Measurements from ENCODE around the gene WDR64.

The WDR64 gene

GRCh38 chr1:241652012-241652411 is at the start of gene WDR64:
Gene WDR64 (plus strand): TSS chr1:241652281. CDS start chr1:241652485, 204 bp downstream.
- no peak within 1 kb of the TSS for H3K9ac ChIP-seq (ENCODE audit: low read length in 2 of 2)
- H3K4me3 ChIP-seq (ENCODE audit: low read length in 2 of 2), result no peak within 1 kb of the TSS
- no peaks in the 10 kb centered on the region for H3K36me3 ChIP-seq (ENCODE audit: control insufficient read depth in 2 of 2, insufficient read depth in 2 of 2, low read length in 2 of 2)
- H3K9me3 ChIP-seq (ENCODE audit: control insufficient read depth in 2 of 2, low read length in 2 of 2), result no peaks in the 10 kb centered on the region
- no peak within 1 kb of the TSS for H3K27ac ChIP-seq (ENCODE audit: low read length)
- no peaks in the 10 kb centered on the region for H3K4me1 ChIP-seq (ENCODE audit: control insufficient read depth, insufficient read depth, low read length)
- peaks cover 0 to 2% of the 10 kb centered on the region in 2 donors for H3K27me3 ChIP-seq (ENCODE audit: control insufficient read depth in 1 of 2, insufficient read depth in 2 of 2, low read length in 2 of 2)

DNA sequence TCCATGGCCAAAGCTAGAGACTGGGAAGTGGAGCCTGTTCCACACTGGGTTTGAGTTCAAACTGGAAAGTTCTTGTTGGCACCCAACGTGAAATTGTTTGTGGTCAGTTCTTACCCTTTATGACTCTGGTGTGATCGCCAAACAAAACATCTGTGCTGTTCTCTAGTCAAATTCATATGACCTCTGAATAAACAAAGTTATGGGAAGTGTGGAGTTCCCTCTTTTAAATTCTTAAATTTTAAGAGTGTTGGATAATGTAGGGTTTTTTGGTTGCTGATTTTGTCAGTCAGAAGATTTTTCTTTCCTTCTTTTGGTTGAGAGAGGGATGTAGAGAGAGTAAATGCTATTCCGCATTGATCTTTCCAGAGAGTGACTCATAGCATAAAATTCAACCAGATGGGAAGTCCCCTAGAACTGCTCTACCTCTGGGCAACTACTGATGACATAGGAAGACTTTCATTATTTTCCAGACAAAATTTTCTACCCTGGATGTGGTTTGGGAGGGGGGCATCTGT is 48.3 kb upstream of the WDR64 start:
- no peak overlapping the region for H3K27ac ChIP-seq (ENCODE audit: low read length)
- H3K36me3 ChIP-seq (ENCODE audit: control insufficient read depth in 2 of 2, insufficient read depth in 2 of 2, low read length in 2 of 2), result no peaks in the 10 kb centered on the region

DNA sequence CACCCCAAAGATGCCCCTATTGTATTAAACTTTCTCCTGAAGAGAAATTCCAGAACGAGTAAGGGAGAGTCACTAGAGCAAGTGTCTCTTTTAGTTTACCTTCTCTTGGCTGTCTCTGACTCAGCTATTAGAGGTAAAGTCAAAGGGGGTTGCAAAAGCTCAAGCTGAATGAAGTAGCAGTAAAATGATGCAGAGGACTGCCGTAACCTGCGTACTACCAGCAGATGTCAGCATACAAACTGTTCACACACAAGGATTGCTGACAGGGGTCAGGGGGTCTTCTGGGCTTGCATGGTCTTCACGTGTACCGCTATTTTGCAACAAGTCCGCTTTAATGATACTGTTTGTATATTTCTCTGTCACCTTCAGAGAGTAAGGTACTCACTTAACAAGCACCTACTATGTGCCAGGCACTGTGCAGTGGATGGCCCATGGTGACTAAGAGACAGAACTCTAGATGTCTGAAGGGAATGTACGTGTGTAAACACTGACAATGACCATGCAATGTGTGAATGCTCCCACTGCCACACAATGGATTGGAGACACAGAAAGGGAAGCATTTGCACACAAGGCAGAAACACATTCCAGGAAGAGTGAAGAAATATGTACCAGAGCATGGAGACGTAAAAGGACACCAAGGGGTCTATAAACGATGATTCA is 46.8 kb upstream of the WDR64 start:
- Histone ChIP-seq H3K27me3 (ENCODE audit: control insufficient read depth in 1 of 2, insufficient read depth in 2 of 2, low read length in 2 of 2) (no peaks in the 10 kb centered on the region), H3K9me3 (ENCODE audit: control insufficient read depth in 2 of 2, low read length in 2 of 2) (no peaks in the 10 kb centered on the region), H3K9ac (ENCODE audit: low read length in 2 of 2) (no peak overlapping the region), H3K4me1 (ENCODE audit: control insufficient read depth, insufficient read depth, low read length) (no peaks in the 10 kb centered on the region), H3K4me3 (ENCODE audit: low read length in 2 of 2) (no peak overlapping the region), H3K36me3 (ENCODE audit: control insufficient read depth in 2 of 2, insufficient read depth in 2 of 2, low read length in 2 of 2) (no peaks in the 10 kb centered on the region), H3K27ac (ENCODE audit: low read length) (no peak overlapping the region)

More for the DNA sequence above, 48.3 kb upstream of the WDR64 start:
- Histone ChIP-seq H3K4me1 (ENCODE audit: control insufficient read depth, insufficient read depth, low read length) (no peaks in the 10 kb centered on the region), H3K9ac (ENCODE audit: low read length in 2 of 2) (no peak overlapping the region), H3K4me3 (ENCODE audit: low read length in 2 of 2) (no peak overlapping the region), H3K27me3 (ENCODE audit: control insufficient read depth in 1 of 2, insufficient read depth in 2 of 2, low read length in 2 of 2) (no peaks in the 10 kb centered on the region), H3K9me3 (ENCODE audit: control insufficient read depth in 2 of 2, low read length in 2 of 2) (no peaks in the 10 kb centered on the region)

DNA sequence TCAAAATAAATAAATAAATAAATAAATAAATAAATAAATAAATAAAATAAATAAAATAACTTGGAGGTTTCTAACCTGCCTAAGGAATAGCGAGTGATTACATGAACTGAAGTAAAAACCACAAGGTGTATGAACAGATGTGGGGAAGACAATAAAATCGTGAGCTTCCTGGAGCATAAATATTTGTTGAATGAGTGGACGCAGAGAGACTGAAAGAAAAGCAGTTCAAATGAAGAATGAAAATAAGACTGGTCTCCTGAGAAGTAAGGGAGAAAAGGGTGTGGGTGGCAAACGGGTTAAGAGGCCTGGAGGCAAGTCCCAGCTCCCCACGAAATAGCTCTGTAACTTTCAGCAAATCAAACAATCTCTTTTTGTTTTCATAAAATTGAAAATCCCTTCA is 45.5 kb upstream of the WDR64 start:
- Histone ChIP-seq H3K4me3 (ENCODE audit: low read length in 2 of 2) (no peak overlapping the region), H3K27me3 (ENCODE audit: control insufficient read depth in 1 of 2, insufficient read depth in 2 of 2, low read length in 2 of 2) (no peaks in the 10 kb centered on the region), H3K27ac (ENCODE audit: low read length) (no peak overlapping the region)

GRCh38 chr1:241607497-241607896 is 44.6 kb upstream of the WDR64 start:
- H3K9ac ChIP-seq (ENCODE audit: low read length in 2 of 2), result no peak overlapping the region
- no peaks in the 10 kb centered on the region for H3K4me1 ChIP-seq (ENCODE audit: control insufficient read depth, insufficient read depth, low read length)
- no peak overlapping the region for H3K27ac ChIP-seq (ENCODE audit: low read length)
- H3K27me3 ChIP-seq (ENCODE audit: control insufficient read depth in 1 of 2, insufficient read depth in 2 of 2, low read length in 2 of 2), result no peaks in the 10 kb centered on the region
- no peaks in the 10 kb centered on the region for H3K9me3 ChIP-seq (ENCODE audit: control insufficient read depth in 2 of 2, low read length in 2 of 2)
- no peaks in the 10 kb centered on the region for H3K36me3 ChIP-seq (ENCODE audit: control insufficient read depth in 2 of 2, insufficient read depth in 2 of 2, low read length in 2 of 2)
- H3K4me3 ChIP-seq (ENCODE audit: low read length in 2 of 2), result no peak overlapping the region

More for the DNA sequence above, 45.5 kb upstream of the WDR64 start:
- no peak overlapping the region for H3K9ac ChIP-seq (ENCODE audit: low read length in 2 of 2)
- H3K36me3 ChIP-seq (ENCODE audit: control insufficient read depth in 2 of 2, insufficient read depth in 2 of 2, low read length in 2 of 2), result no peaks in the 10 kb centered on the region
- H3K9me3 ChIP-seq (ENCODE audit: control insufficient read depth in 2 of 2, low read length in 2 of 2), result no peaks in the 10 kb centered on the region
- no peaks in the 10 kb centered on the region for H3K4me1 ChIP-seq (ENCODE audit: control insufficient read depth, insufficient read depth, low read length)

DNA sequence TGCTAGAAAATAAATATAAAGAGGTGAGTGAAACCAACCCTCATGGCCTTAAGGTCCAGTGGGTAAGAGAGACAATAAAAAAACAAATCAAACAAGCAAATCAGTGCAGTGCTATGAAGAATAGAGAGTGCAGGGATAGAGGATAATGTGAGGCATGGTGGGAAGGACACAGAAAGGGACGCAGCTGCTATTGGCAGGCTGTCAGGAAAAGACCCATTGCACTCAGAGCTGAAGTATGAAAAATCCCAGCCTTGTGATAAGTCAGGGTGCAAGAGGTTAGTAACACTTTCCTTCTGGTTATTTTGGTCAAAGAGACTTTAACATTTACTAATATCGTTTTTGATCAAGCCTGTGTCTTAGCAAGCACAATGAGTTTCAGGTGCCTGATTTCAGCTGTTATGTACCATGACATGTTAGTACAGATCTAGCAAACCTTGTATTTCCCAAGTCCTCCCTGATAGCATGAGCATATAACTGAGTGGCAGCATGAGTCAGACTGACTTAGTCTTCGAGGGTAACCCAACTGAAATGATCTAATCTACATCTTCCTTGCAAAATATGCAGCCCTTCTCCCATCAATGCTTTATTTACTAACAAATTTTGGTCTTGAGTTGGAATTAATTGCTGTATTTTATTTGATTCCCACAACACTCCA is 43.6 kb upstream of the WDR64 start:
- Histone ChIP-seq H3K9ac (ENCODE audit: low read length in 2 of 2) (no peak overlapping the region), H3K27me3 (ENCODE audit: control insufficient read depth in 1 of 2, insufficient read depth in 2 of 2, low read length in 2 of 2) (no peaks in the 10 kb centered on the region), H3K9me3 (ENCODE audit: control insufficient read depth in 2 of 2, low read length in 2 of 2) (no peaks in the 10 kb centered on the region), H3K36me3 (ENCODE audit: control insufficient read depth in 2 of 2, insufficient read depth in 2 of 2, low read length in 2 of 2) (no peaks in the 10 kb centered on the region), H3K4me1 (ENCODE audit: control insufficient read depth, insufficient read depth, low read length) (no peaks in the 10 kb centered on the region), H3K27ac (ENCODE audit: low read length) (no peak overlapping the region), H3K4me3 (ENCODE audit: low read length in 2 of 2) (no peak overlapping the region)

DNA sequence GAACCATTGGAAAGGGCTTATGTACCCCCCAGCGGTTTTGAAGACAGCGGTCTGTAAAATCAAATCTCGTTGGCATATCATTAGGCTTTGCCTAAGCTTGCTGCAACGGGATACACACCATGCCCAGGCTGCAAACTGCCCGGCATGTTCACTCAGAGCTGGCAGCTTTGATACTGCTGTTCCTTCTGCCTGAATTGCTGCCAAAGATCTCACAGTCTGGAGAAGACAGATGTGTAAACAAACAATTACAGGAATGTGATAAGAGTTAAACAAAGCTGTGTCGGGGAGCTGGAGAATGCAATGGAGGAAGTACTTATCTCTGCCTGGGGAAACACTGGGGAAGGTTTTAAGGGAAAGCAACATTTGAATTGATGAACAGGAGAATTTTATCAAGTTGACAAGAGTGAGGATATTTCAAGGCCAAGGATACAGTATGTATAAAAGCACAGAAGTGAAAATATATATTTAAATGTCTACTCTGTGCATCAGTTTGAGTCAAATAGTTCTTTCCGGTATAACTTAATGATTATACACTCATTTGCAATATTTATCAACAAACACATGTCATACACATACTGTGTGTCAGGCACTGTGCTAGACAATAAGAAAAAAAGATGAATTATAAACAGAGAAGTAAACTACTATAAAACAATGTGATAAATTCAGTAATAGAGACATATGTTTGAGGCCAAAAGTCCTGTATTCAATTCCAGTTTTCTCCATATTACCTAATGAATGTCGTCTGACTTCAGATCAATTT is 41.8 kb upstream of the WDR64 start:
- H3K27me3 ChIP-seq (ENCODE audit: control insufficient read depth in 1 of 2, insufficient read depth in 2 of 2, low read length in 2 of 2), result no peaks in the 10 kb centered on the region
- H3K4me3 ChIP-seq (ENCODE audit: low read length in 2 of 2), result no peak overlapping the region
- H3K36me3 ChIP-seq (ENCODE audit: control insufficient read depth in 2 of 2, insufficient read depth in 2 of 2, low read length in 2 of 2), result no peaks in the 10 kb centered on the region
- no peak overlapping the region for H3K27ac ChIP-seq (ENCODE audit: low read length)
- H3K9ac ChIP-seq (ENCODE audit: low read length in 2 of 2), result no peak overlapping the region
- H3K4me1 ChIP-seq (ENCODE audit: control insufficient read depth, insufficient read depth, low read length), result no peaks in the 10 kb centered on the region
- no peaks in the 10 kb centered on the region for H3K9me3 ChIP-seq (ENCODE audit: control insufficient read depth in 2 of 2, low read length in 2 of 2)

GRCh38 chr1:241611063-241611462 is 41.0 kb upstream of the WDR64 start:
- Histone ChIP-seq H3K27me3 (ENCODE audit: control insufficient read depth in 1 of 2, insufficient read depth in 2 of 2, low read length in 2 of 2) (peaks cover 0 to 3% of the 10 kb centered on the region in 2 donors), H3K4me3 (ENCODE audit: low read length in 2 of 2) (no peak overlapping the region), H3K36me3 (ENCODE audit: control insufficient read depth in 2 of 2, insufficient read depth in 2 of 2, low read length in 2 of 2) (no peaks in the 10 kb centered on the region), H3K9ac (ENCODE audit: low read length in 2 of 2) (no peak overlapping the region), H3K27ac (ENCODE audit: low read length) (no peak overlapping the region), H3K4me1 (ENCODE audit: control insufficient read depth, insufficient read depth, low read length) (no peaks in the 10 kb centered on the region), H3K9me3 (ENCODE audit: control insufficient read depth in 2 of 2, low read length in 2 of 2) (no peaks in the 10 kb centered on the region)

- H3K9me3 ChIP-seq (ENCODE audit: control insufficient read depth in 2 of 2, low read length in 2 of 2), result no peaks in the 10 kb centered on the region
- H3K27ac ChIP-seq (ENCODE audit: low read length), result no peak overlapping the region
- H3K4me1 ChIP-seq (ENCODE audit: control insufficient read depth, insufficient read depth, low read length), result no peaks in the 10 kb centered on the region
- H3K36me3 ChIP-seq (ENCODE audit: control insufficient read depth in 2 of 2, insufficient read depth in 2 of 2, low read length in 2 of 2), result no peaks in the 10 kb centered on the region
- H3K4me3 ChIP-seq (ENCODE audit: low read length in 2 of 2), result no peak overlapping the region
- H3K9ac ChIP-seq (ENCODE audit: low read length in 2 of 2), result no peak overlapping the region
- H3K27me3 ChIP-seq (ENCODE audit: control insufficient read depth in 1 of 2, insufficient read depth in 2 of 2, low read length in 2 of 2), result peaks cover 0 to 3% of the 10 kb centered on the region in 2 donors
Measured at GRCh38 chr1:241611736-241612135, 40.3 kb upstream of the WDR64 start.

- no peak overlapping the region for H3K4me3 ChIP-seq (ENCODE audit: low read length in 2 of 2)
- H3K9ac ChIP-seq (ENCODE audit: low read length in 2 of 2), result no peak overlapping the region
- no peaks in the 10 kb centered on the region for H3K9me3 ChIP-seq (ENCODE audit: control insufficient read depth in 2 of 2, low read length in 2 of 2)
- no peak overlapping the region for H3K27ac ChIP-seq (ENCODE audit: low read length)
- no peaks in the 10 kb centered on the region for H3K4me1 ChIP-seq (ENCODE audit: control insufficient read depth, insufficient read depth, low read length)
- no peaks in the 10 kb centered on the region for H3K36me3 ChIP-seq (ENCODE audit: control insufficient read depth in 2 of 2, insufficient read depth in 2 of 2, low read length in 2 of 2)
- peaks cover 0 to 3% of the 10 kb centered on the region in 2 donors for H3K27me3 ChIP-seq (ENCODE audit: control insufficient read depth in 1 of 2, insufficient read depth in 2 of 2, low read length in 2 of 2)
Measured at GRCh38 chr1:241612533-241613477, 39.3 kb upstream of the WDR64 start.
